Kidney glomerular epithelial cell (primary cell): Measurements from ENCODE around the gene RELCH.

Source experiments
- DNase-seq: peaks from one replicate; lab custom pipeline; 2025; lab: John Stamatoyannopoulos, UW

RELCH gene

GRCh38 chr18:62250475-62250874 lies 63.4 kb downstream of the RELCH start:
- DNase-seq = no peak

GRCh38 chr18:62258093-62258492 lies 71.0 kb downstream of the RELCH start:
- DNase-seq = no peak

- DNase-seq = no peak
These were observed 71.6 kb downstream of the RELCH start for GRCh38 chr18:62258616-62259015.

GRCh38 chr18:62262061-62262460 lies 75.0 kb downstream of the RELCH start:
- no peak for DNase-seq

GRCh38 chr18:62264984-62265383 lies 77.9 kb downstream of the RELCH start:
- no peak for DNase-seq

- no peak for DNase-seq
These were observed 90.0 kb downstream of the RELCH start for GRCh38 chr18:62277045-62277444.

- DNase-seq = no peak
These were observed 92.5 kb downstream of the RELCH start for GRCh38 chr18:62279561-62279960.

GRCh38 chr18:62280058-62280457 lies 93.0 kb downstream of the RELCH start:
- no peak for DNase-seq

GRCh38 chr18:62280786-62281185 lies 93.7 kb downstream of the RELCH start:
- DNase-seq = no peak

- peak; percentile 48 for DNase-seq
These were observed 94.6 kb downstream of the RELCH start for GRCh38 chr18:62281684-62282083.

- DNase-seq = no peak
These were observed 95.2 kb downstream of the RELCH start for GRCh38 chr18:62282188-62282629.

GRCh38 chr18:62284637-62285036 lies 97.6 kb downstream of the RELCH start:
- no peak for DNase-seq

GRCh38 chr18:62285281-62285680 lies 98.2 kb downstream of the RELCH start:
- no peak for DNase-seq

- no peak for DNase-seq
These were observed 101.0 kb downstream of the RELCH start for GRCh38 chr18:62287781-62288664.

- DNase-seq = no peak
These were observed 101.6 kb downstream of the RELCH start for GRCh38 chr18:62288665-62289008.

- no peak for DNase-seq
These were observed 102.0 kb downstream of the RELCH start for GRCh38 chr18:62289047-62289446.

- no peak for DNase-seq
These were observed 107.0 kb downstream of the RELCH start for GRCh38 chr18:62294073-62294472.

GRCh38 chr18:62300359-62300963 lies 113.4 kb downstream of the RELCH start:
- DNase-seq = no peak

- no peak for DNase-seq
These were observed 114.3 kb downstream of the RELCH start for GRCh38 chr18:62301322-62301721.

- DNase-seq = no peak
These were observed 125.8 kb downstream of the RELCH start for GRCh38 chr18:62312851-62313250.

GRCh38 chr18:62318228-62319180 lies 131.4 kb downstream of the RELCH start:
- DNase-seq = no peak

- DNase-seq = no peak
These were observed 134.1 kb downstream of the RELCH start for GRCh38 chr18:62321201-62321600.
